ENCODE data around the gene YBX3. TPM values are rescaled to one million over a fixed set of nuclear protein-coding genes. Genes with fewer than 3 reads are reported as not detected.

The YBX3 gene
- total RNA-seq, 1 donor from 2014 or later = 326 TPM

GRCh38 chr12:10654003-10654402 is 69.1 kb downstream of the YBX3 start:
- DNase-seq (ENCODE audit: low spot score in 2 of 2) = no peak
- no peaks in the 10 kb centered on the region for H3K9me3 ChIP-seq
- no peaks in the 10 kb centered on the region for H3K27me3 ChIP-seq
- intact Hi-C loops (cut with DNase I) = no loop called here
- no peak overlapping the region for H3K4me3 ChIP-seq
- no peaks in the 10 kb centered on the region for H3K36me3 ChIP-seq
- H3K4me1 ChIP-seq = no peaks in the 10 kb centered on the region
- H3K27ac ChIP-seq = no peak overlapping the region
- no peak for TF ChIP-seq CTCF (IDR thresholded peaks at IDR 0.05)

DNA sequence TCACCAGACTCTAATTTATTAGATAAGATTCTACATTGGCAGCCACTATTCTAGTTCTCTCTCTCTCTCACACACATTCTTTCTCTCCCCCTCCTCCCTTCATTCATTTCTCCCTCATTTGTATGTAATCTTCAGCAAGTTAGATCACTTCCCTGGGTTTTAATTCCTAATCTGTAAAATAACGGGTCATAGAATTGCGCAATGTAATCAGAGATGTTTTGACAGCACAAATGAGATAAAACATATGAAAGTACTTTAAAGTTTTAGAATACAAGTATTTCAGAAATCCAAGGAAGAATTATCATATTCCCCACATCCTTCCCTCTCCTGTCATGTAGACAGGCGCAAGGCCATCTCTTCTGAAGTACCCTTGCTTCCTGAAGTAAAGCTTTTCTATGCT is 70.9 kb downstream of the YBX3 start:
- no peak for TF ChIP-seq CTCF (IDR thresholded peaks at IDR 0.05)
- intact Hi-C loops (cut with DNase I) = no loop called here

More for the DNA sequence above, 70.9 kb downstream of the YBX3 start:
- H3K4me3 ChIP-seq = no peak overlapping the region
- no peaks in the 10 kb centered on the region for H3K27me3 ChIP-seq
- no peak overlapping the region for H3K27ac ChIP-seq
- no peak for DNase-seq (ENCODE audit: low spot score in 2 of 2)
- H3K4me1 ChIP-seq = no peaks in the 10 kb centered on the region
- no peaks in the 10 kb centered on the region for H3K9me3 ChIP-seq
- H3K36me3 ChIP-seq = no peaks in the 10 kb centered on the region

Other genes with a start within 250 kb of the YBX3 start
- not detected for gene EIF2S3B, start 217.4 kb downstream of the YBX3 start, total RNA-seq
- 5.4 TPM for gene MAGOHB, start 109.7 kb downstream of the YBX3 start, total RNA-seq
- 0.21 TPM for gene STYK1, start 49.3 kb downstream of the YBX3 start, total RNA-seq
- not detected for gene TAS2R7, start 79.3 kb upstream of the YBX3 start, total RNA-seq
- gene TAS2R8, start 84.0 kb upstream of the YBX3 start, total RNA-seq = not detected
- gene TAS2R9, start 86.8 kb upstream of the YBX3 start, total RNA-seq = not detected
- not detected for gene TAS2R10, start 103.0 kb upstream of the YBX3 start, total RNA-seq
- gene PRR4, start 126.2 kb upstream of the YBX3 start, total RNA-seq = not detected
- not detected for gene PRH1, start 160.9 kb upstream of the YBX3 start, total RNA-seq
- 1.4 TPM for gene TAS2R13, start 186.2 kb upstream of the YBX3 start, total RNA-seq
- not detected for gene PRH2, start 205.9 kb upstream of the YBX3 start, total RNA-seq
- gene TAS2R14, start 215.9 kb upstream of the YBX3 start, total RNA-seq = not detected

All from ascending aorta (tissue), 2 donors.